Nephron (organoid): Measurements from ENCODE around the gene CREBRF.

Source experiments
- H3K27ac Mint-ChIP-seq, 3 experiments: 2 replicates each; pipeline ENCODE4 v1.8.0; 2020; ENCODE audit warnings: mixed read lengths in 3 of 3, mild to moderate bottlenecking in 2 of 3, moderate library complexity in 1 of 3
- H3K27me3 Mint-ChIP-seq: 2 replicates; pipeline ENCODE4 v1.8.0; 2021; ENCODE audit warnings: low read depth, mild to moderate bottlenecking, moderate library complexity, mixed read lengths
- H3K36me3 Mint-ChIP-seq: 2 replicates; pipeline ENCODE4 v1.8.0; 2020; ENCODE audit warnings: low read depth, mixed read lengths
- H3K4me1 Mint-ChIP-seq: 2 replicates; pipeline ENCODE4 v1.8.0; 2020; ENCODE audit warnings: mixed read lengths
- H3K4me3 Mint-ChIP-seq, 3 experiments: 2 replicates each; pipeline ENCODE4 v1.8.0; 2020; ENCODE audit warnings: mild to moderate bottlenecking in 3 of 3, mixed read lengths in 3 of 3, moderate library complexity in 2 of 3
- H3K9me3 Mint-ChIP-seq: 2 replicates; pipeline ENCODE4 v1.8.0; 2020; ENCODE audit warnings: mixed read lengths
- TF ChIP-seq, protein P1 (sequence below), 3 experiments: fragments of 200-600 bp; sonication (generic); IDR thresholded peaks; one replicate each; pipeline ENCODE4 v1.5.0; 2021; ENCODE audit warnings: antibody characterized with exemption in 3 of 3; ENCODE audit not compliant: unreplicated experiment in 3 of 3

The CREBRF gene

DNA sequence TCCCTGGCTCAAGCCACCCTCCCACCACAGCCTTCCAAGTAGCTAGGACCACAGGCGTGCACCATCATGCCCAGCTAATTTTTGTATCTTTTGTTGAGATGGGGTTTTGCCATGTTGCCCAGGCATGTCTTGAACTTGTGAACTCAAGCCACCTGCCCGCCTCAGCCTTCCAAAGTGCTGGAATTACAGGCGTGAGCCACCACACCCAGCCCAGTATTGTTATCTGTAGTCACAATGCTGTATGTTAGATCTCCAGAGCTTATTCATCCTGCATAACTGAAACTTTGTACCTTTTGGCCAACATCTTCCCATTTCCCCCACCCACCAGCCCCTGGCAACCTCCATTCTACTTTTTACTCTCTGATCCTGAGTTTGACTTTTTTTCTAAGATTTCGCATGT, 37.5 kb downstream of the CREBRF start:
- H3K4me3 Mint-ChIP-seq = no peak overlapping the region
- peak overlapping the region; percentile 48 to 88 (median 66) for H3K27ac Mint-ChIP-seq
- no peaks in the 10 kb centered on the region for H3K9me3 Mint-ChIP-seq
- peaks cover 23% of the 10 kb centered on the region for H3K36me3 Mint-ChIP-seq
- TF ChIP-seq, protein P1, sequence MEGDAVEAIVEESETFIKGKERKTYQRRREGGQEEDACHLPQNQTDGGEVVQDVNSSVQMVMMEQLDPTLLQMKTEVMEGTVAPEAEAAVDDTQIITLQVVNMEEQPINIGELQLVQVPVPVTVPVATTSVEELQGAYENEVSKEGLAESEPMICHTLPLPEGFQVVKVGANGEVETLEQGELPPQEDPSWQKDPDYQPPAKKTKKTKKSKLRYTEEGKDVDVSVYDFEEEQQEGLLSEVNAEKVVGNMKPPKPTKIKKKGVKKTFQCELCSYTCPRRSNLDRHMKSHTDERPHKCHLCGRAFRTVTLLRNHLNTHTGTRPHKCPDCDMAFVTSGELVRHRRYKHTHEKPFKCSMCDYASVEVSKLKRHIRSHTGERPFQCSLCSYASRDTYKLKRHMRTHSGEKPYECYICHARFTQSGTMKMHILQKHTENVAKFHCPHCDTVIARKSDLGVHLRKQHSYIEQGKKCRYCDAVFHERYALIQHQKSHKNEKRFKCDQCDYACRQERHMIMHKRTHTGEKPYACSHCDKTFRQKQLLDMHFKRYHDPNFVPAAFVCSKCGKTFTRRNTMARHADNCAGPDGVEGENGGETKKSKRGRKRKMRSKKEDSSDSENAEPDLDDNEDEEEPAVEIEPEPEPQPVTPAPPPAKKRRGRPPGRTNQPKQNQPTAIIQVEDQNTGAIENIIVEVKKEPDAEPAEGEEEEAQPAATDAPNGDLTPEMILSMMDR (IDR thresholded peaks at IDR 0.05; ENCODE audit: unreplicated experiment in 3 of 3) = no peak
- H3K4me1 Mint-ChIP-seq = peaks cover 15% of the 10 kb centered on the region
- no peaks in the 10 kb centered on the region for H3K27me3 Mint-ChIP-seq

DNA sequence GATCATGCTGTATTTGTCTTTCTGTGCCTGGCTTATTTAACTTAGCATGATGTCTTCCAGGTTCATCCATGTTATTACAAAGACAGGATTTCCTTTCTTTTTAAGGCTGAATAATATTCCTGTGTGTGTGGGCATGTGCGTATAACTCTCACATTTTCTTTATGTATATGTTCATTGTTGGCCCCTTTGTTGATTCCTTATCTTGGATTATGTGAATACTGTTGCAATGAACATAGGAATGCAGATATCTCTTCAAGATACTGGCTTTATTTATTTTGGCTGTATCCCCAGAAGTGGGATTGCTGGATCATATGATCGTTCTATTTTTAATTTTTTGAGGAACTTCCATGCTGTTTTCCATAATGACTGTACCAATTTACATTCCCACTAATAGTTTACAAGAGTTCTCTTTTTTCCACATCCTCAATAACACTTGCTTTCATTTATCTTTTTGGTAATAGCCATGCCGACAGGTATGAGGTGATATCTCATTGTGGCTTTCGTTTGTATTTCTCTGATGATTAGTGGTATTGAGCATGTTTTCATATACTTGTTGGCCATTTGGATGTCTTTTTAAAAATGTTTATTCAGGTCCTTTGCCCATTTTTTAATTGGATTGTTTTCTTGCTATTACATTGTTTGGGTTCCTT, 38.0 kb downstream of the CREBRF start:
- Mint-ChIP-seq H3K36me3 (peaks cover 20% of the 10 kb centered on the region), H3K27me3 (no peaks in the 10 kb centered on the region)

GRCh38 chr5:173098787-173099186, 42.6 kb downstream of the CREBRF start:
- H3K9me3 Mint-ChIP-seq = peaks cover 6% of the 10 kb centered on the region
- no peaks in the 10 kb centered on the region for H3K27me3 Mint-ChIP-seq
- TF ChIP-seq, protein P1 (IDR thresholded peaks at IDR 0.05; ENCODE audit: unreplicated experiment in 3 of 3) = no peak
- H3K27ac Mint-ChIP-seq = no peak overlapping the region
- peaks cover 8% of the 10 kb centered on the region for H3K4me1 Mint-ChIP-seq
- H3K36me3 Mint-ChIP-seq = peaks cover 18% of the 10 kb centered on the region
- no peak overlapping the region for H3K4me3 Mint-ChIP-seq

More for the DNA sequence above, 38.0 kb downstream of the CREBRF start:
- Mint-ChIP-seq H3K4me1 (peaks cover 15% of the 10 kb centered on the region), H3K9me3 (no peaks in the 10 kb centered on the region), H3K27ac (peak overlapping the region; percentile 48 to 88 (median 66)), H3K4me3 (no peak overlapping the region)
- TF ChIP-seq, protein P1 (IDR thresholded peaks at IDR 0.05; ENCODE audit: unreplicated experiment in 3 of 3) = no peak

DNA sequence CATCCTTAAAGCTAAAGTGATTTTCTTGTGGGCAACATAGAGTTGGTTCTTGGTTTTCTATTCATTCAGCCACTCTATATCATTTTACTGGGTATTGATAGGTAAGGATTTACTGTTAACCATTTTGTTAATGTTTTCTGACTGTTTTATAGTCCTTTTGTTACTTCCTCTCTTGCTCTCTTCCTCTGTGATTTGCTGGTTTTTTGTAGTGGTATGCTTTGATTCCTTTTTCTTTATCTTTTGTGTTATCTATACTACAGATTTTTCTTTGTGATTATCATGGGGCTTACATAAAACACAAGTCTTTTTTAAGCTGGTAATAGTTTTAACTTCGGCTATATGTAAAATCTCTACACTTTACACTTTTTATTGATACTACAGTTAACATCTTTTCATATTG, 43.3 kb downstream of the CREBRF start:
- Mint-ChIP-seq H3K4me1 (peaks cover 2% of the 10 kb centered on the region), H3K9me3 (peaks cover 6% of the 10 kb centered on the region), H3K4me3 (no peak overlapping the region), H3K27ac (no peak overlapping the region), H3K36me3 (peaks cover 18% of the 10 kb centered on the region), H3K27me3 (no peaks in the 10 kb centered on the region)
- TF ChIP-seq, protein P1 (IDR thresholded peaks at IDR 0.05; ENCODE audit: unreplicated experiment in 3 of 3) = no peak

DNA sequence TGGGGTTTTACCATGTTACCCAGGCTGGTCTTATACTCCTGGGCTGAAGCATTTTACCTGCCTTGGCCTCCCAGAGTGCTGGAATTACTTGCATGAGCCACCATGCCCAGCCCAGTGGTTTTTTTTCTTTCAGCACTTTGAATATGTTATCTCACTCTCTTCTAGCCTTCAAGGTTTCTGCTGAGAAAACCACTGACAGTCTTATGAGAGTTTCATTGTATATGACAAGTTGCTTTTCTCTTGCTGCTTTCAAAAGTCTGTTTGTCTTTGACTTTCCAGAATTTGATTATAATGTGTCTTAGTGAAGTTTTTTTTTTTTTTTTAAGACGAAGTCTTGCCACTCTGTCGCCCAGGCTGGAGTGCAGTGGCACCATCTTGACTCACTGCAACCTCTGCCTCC, 45.1 kb downstream of the CREBRF start:
- Mint-ChIP-seq H3K27me3 (no peaks in the 10 kb centered on the region), H3K36me3 (peaks cover 18% of the 10 kb centered on the region), H3K27ac (no peak overlapping the region), H3K4me3 (no peak overlapping the region), H3K9me3 (peaks cover 6% of the 10 kb centered on the region), H3K4me1 (no peaks in the 10 kb centered on the region)
- TF ChIP-seq, protein P1 (IDR thresholded peaks at IDR 0.05; ENCODE audit: unreplicated experiment in 3 of 3) = no peak

GRCh38 chr5:173103411-173103810, 47.3 kb downstream of the CREBRF start:
- Mint-ChIP-seq H3K36me3 (peaks cover 18% of the 10 kb centered on the region), H3K27me3 (no peaks in the 10 kb centered on the region), H3K4me3 (no peak overlapping the region), H3K9me3 (peaks cover 6% of the 10 kb centered on the region), H3K27ac (no peak overlapping the region), H3K4me1 (no peaks in the 10 kb centered on the region)
- TF ChIP-seq, protein P1 (IDR thresholded peaks at IDR 0.05; ENCODE audit: unreplicated experiment in 3 of 3) = no peak
